Tibial nerve (tissue), 4 donors: ENCODE results near the gene BRD3OS.

ENCODE experiments used
- CTCF ChIP-seq, 5 experiments: fragments of 200-600 bp in 3 of 5; fragments of 450-650 bp in 2 of 5; sonication (generic) in 3 of 5; IDR thresholded peaks; one replicate each; pipeline ENCODE4 v1.5.1; 2016 to 2019; ENCODE audit warnings: antibody characterized with exemption in 5 of 5, mild to moderate bottlenecking in 3 of 5, moderate library complexity in 2 of 5
- EP300 ChIP-seq, 2 donors: sonication (generic); formaldehyde crosslinking; IDR thresholded peaks; one replicate each; pipeline ENCODE4 v1.6.1; 2017; ENCODE audit warnings: antibody characterized with exemption in 2 of 2, mild to moderate bottlenecking in 1 of 2
- POLR2A ChIP-seq, 2 donors: fragments of 450-650 bp; IDR thresholded peaks; one replicate each; pipeline ENCODE4 v1.6.1; 2017; ENCODE audit warnings: antibody characterized with exemption in 2 of 2, mild to moderate bottlenecking in 2 of 2, moderate library complexity in 2 of 2

GRCh38 chr9:133989625-133990365, 35.5 kb upstream of the BRD3OS start:
- TF ChIP-seq CTCF (IDR thresholded peaks at IDR 0.05) (no peak), EP300 (IDR thresholded peaks at IDR 0.05) (no peak), POLR2A (IDR thresholded peaks at IDR 0.05) (no peak)
